Mesothelial cell of epicardium (in vitro differentiated cells): ENCODE results near the gene RXFP2. TPM values are rescaled to one million over a fixed set of nuclear protein-coding genes. Genes with fewer than 3 reads are reported as not detected.

ENCODE experiments used
- DNase-seq, 2 experiments: peaks; one replicate each; pipeline ENCODE4 v3.0.0; 2021; ENCODE audit warnings: low spot score in 2 of 2; ENCODE audit not compliant: unreplicated experiment in 2 of 2
- H3K27ac Mint-ChIP-seq: 2 replicates; pipeline ENCODE4 v1.8.0; 2021; ENCODE audit warnings: mixed read lengths
- H3K27me3 Mint-ChIP-seq: 2 replicates; pipeline ENCODE4 v1.8.0; 2021; ENCODE audit warnings: low read depth, mixed read lengths
- H3K36me3 Mint-ChIP-seq: 2 replicates; pipeline ENCODE4 v1.8.0; 2021; ENCODE audit warnings: mixed read lengths
- H3K4me1 Mint-ChIP-seq: 2 replicates; pipeline ENCODE4 v1.8.0; 2021; ENCODE audit warnings: mixed read lengths
- H3K4me3 Mint-ChIP-seq: 2 replicates; pipeline ENCODE4 v1.8.0; 2021; ENCODE audit warnings: mild to moderate bottlenecking, moderate library complexity, mixed read lengths
- H3K9me3 Mint-ChIP-seq: 2 replicates; pipeline ENCODE4 v1.8.0; 2021; ENCODE audit warnings: mixed read lengths
- total RNA-seq: library from RNA; stranded (reverse); gene quantifications from 3 replicates; pipeline ENCODE4 v1.2.1, GENCODE V29; 2021
- TF ChIP-seq, protein P1 (sequence below): fragments of 200-600 bp; sonication (generic); IDR thresholded peaks from one replicate; pipeline ENCODE4 v1.5.0; 2021; ENCODE audit warnings: antibody characterized with exemption; ENCODE audit not compliant: unreplicated experiment

Gene RXFP2
- total RNA-seq, 1 donor from 2014 or later = 0.45 TPM

DNA sequence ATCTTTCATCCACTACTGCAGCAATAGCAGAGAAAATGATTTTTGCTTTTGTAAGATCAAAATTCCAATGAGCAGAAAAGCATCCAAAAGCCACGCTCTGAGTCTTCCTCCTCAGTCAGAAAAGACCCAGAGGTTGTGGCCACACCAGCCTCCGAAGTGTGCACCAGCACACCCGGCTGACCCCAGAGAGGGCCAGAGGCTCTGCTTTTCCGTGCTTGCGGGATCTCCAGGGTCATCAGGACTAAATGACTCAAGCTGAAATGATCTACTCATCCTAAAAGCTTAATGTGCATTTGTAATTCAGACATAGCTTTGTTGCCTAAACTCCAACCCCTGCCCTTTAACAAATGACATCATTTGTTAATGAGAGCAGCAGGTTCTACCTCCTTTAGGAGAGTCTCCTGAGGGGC is 16.5 kb downstream of the RXFP2 start:
- Mint-ChIP-seq H3K9me3 (no peaks in the 10 kb centered on the region), H3K4me3 (no peak overlapping the region), H3K36me3 (no peaks in the 10 kb centered on the region), H3K4me1 (no peaks in the 10 kb centered on the region), H3K27ac (no peak overlapping the region), H3K27me3 (peaks cover 36% of the 10 kb centered on the region)
- DNase-seq = no peak
- TF ChIP-seq, protein P1, sequence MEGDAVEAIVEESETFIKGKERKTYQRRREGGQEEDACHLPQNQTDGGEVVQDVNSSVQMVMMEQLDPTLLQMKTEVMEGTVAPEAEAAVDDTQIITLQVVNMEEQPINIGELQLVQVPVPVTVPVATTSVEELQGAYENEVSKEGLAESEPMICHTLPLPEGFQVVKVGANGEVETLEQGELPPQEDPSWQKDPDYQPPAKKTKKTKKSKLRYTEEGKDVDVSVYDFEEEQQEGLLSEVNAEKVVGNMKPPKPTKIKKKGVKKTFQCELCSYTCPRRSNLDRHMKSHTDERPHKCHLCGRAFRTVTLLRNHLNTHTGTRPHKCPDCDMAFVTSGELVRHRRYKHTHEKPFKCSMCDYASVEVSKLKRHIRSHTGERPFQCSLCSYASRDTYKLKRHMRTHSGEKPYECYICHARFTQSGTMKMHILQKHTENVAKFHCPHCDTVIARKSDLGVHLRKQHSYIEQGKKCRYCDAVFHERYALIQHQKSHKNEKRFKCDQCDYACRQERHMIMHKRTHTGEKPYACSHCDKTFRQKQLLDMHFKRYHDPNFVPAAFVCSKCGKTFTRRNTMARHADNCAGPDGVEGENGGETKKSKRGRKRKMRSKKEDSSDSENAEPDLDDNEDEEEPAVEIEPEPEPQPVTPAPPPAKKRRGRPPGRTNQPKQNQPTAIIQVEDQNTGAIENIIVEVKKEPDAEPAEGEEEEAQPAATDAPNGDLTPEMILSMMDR = no peak

DNA sequence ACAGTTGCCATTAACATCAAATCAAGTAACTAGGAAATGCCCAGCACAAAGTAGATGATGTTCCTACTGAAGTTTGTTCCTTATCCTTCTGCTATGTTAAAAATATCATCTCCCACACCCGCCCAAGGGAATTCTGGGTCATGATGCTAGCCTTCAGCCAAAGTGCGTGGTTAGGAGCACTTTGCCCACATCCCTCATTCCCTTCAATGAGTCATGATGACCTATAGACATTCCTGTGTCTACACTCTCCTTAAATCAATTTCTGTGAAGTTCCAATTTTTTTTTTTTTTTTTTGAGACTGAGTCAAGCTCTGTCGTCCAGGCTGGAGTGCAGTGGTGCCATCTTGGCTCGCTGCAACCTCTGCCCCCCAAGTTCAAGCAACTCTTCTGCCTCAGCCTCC is 17.0 kb downstream of the RXFP2 start:
- no peak overlapping the region for H3K27ac Mint-ChIP-seq
- no peaks in the 10 kb centered on the region for H3K36me3 Mint-ChIP-seq
- DNase-seq = no peak
- no peak overlapping the region for H3K4me3 Mint-ChIP-seq
- no peaks in the 10 kb centered on the region for H3K4me1 Mint-ChIP-seq
- peaks cover 36% of the 10 kb centered on the region for H3K27me3 Mint-ChIP-seq
- no peaks in the 10 kb centered on the region for H3K9me3 Mint-ChIP-seq
- TF ChIP-seq, protein P1 = no peak

DNA sequence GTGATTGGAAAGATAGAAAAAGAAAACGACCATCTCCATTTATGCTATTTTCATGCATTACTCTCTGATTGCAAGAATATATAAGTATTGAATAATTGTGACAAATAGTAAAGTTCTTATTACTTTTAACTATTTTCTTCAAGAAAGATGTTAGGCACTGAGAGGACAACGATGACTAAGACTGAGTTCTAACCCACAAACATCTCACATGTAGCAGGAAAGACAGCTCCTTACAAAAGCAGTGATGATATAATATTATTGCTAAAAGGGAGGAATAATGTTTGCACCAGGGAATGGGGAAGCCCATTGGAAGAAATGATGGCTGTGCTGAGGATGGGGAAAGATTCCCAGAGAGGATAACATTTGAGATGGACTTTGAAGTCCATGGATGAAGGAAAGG is 22.6 kb downstream of the RXFP2 start:
- H3K9me3 Mint-ChIP-seq = no peaks in the 10 kb centered on the region
- no peak overlapping the region for H3K4me3 Mint-ChIP-seq
- H3K36me3 Mint-ChIP-seq = no peaks in the 10 kb centered on the region
- H3K27ac Mint-ChIP-seq = no peak overlapping the region
- DNase-seq = no peak
- TF ChIP-seq, protein P1 = no peak
- peaks cover 13% of the 10 kb centered on the region for H3K27me3 Mint-ChIP-seq
- peaks cover 2% of the 10 kb centered on the region for H3K4me1 Mint-ChIP-seq

DNA sequence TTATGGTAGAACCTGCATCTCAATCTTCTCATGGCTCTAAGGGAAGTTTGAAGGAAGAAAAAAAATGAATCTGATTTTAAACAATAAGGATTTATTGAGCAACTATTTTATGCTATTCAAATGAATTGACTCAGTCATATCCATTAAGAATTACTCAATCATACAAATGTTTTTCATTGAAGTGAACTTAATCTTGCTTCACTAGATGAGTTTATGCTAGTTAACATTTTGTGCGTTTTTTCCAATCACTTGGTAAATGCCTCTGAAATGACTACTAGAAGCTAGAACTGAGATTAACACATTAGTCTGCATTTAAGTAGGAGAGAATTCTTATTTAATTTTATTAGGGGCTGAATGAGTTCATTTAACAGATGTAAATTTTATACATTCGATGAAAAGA is 25.2 kb downstream of the RXFP2 start:
- Mint-ChIP-seq H3K9me3 (no peaks in the 10 kb centered on the region), H3K4me1 (peaks cover 2% of the 10 kb centered on the region), H3K4me3 (no peak overlapping the region), H3K36me3 (no peaks in the 10 kb centered on the region), H3K27ac (no peak overlapping the region), H3K27me3 (peaks cover 17% of the 10 kb centered on the region)
- TF ChIP-seq, protein P1 = no peak
- DNase-seq = no peak

DNA sequence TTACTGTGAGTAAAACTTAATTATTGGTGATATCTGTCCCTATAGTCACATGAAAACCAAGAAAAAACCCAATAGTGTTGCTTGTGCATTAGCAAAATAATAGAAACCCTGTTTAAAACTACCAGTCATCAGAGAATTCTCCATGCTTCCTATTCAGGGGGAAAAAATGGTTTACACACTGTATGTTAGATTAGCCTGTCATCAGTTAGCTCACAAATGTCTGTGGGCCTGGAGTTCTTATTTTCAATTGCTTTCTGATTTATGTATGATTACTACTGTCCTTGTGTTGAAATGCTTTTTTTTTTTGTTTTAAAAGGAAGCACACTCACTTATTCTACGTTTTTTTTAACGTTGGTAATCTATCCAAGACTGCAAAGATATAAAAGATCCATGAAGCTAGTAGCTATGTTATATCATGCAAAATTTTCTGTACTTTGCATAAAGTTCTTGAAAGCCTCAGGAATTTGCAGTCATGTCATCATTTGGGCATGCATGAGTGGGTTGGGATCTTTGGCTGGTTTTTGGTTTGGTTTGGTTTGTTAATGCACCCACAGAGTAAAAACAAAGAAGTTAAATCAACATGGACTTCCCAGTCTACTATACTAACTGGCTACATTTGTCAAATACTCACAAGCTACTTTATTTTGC is 25.9 kb downstream of the RXFP2 start:
- peaks cover 17% of the 10 kb centered on the region for H3K27me3 Mint-ChIP-seq
- no peaks in the 10 kb centered on the region for H3K9me3 Mint-ChIP-seq
- H3K4me3 Mint-ChIP-seq = no peak overlapping the region
- peaks cover 2% of the 10 kb centered on the region for H3K4me1 Mint-ChIP-seq
- H3K36me3 Mint-ChIP-seq = no peaks in the 10 kb centered on the region
- H3K27ac Mint-ChIP-seq = no peak overlapping the region
- TF ChIP-seq, protein P1 = no peak
- no peak for DNase-seq
